Caki2 (cell line): ENCODE results near the gene NUCB2. TPM values are rescaled to one million over a fixed set of nuclear protein-coding genes. Genes with fewer than 3 reads are reported as not detected.

Experiments
- DNase-seq: peaks from one replicate; pipeline ENCODE4 v3.0.0-alpha.2; 2015; ENCODE audit warnings: low read depth
- in situ Hi-C: cut with HindIII; loops from 2 replicates; pipeline ENCODE4 v1.10.0; 2016; ENCODE audit warnings: low sequenced_read_pairs, low pct_unique_long_range_greater_than_20kb, mixed read lengths
- total RNA-seq: library from RNA; depleted of rRNA; stranded (reverse); fragments of >200 nt; shearing (Covaris generic); gene quantifications from 2 replicates; pipeline ENCODE4 v1.2.3, GENCODE V29; 2014; ENCODE audit warnings: low replicate concordance

The NUCB2 gene
- total RNA-seq, 1 experiment from 2014 or later = 19.0 TPM

GRCh38 chr11:17300372-17300771, 23.8 kb downstream of the NUCB2 start:
- in situ Hi-C loops = no loop called here
- no peak for DNase-seq

GRCh38 chr11:17313349-17314231, 37.1 kb downstream of the NUCB2 start:
- DNase-seq = no peak
- in situ Hi-C loops = no loop called here

GRCh38 chr11:17314232-17314547, 37.7 kb downstream of the NUCB2 start:
- in situ Hi-C loops = no loop called here
- peak; percentile 26 for DNase-seq

- DNase-seq = no peak
- in situ Hi-C loops = no loop called here
Observed at GRCh38 chr11:17314904-17315426, 38.4 kb downstream of the NUCB2 start.

- no peak for DNase-seq
- in situ Hi-C loops = no loop called here
Observed at GRCh38 chr11:17328871-17329494, 52.4 kb downstream of the NUCB2 start.

- in situ Hi-C loops = no loop called here
- no peak for DNase-seq
Observed at GRCh38 chr11:17331669-17332068, 55.1 kb downstream of the NUCB2 start.

- DNase-seq = no peak
- in situ Hi-C loops = no loop called here
Observed at GRCh38 chr11:17333799-17334586, 57.5 kb downstream of the NUCB2 start.

GRCh38 chr11:17343257-17343656, 66.7 kb downstream of the NUCB2 start:
- in situ Hi-C loops = no loop called here
- no peak for DNase-seq

GRCh38 chr11:17343907-17344306, 67.4 kb downstream of the NUCB2 start:
- in situ Hi-C loops = no loop called here
- no peak for DNase-seq

GRCh38 chr11:17347676-17348075, 71.1 kb downstream of the NUCB2 start:
- no peak for DNase-seq
- in situ Hi-C loops = no loop called here

- in situ Hi-C loops = no loop called here
- DNase-seq = no peak
Observed at GRCh38 chr11:17350455-17351171, 74.1 kb downstream of the NUCB2 start.

GRCh38 chr11:17351172-17351509, 74.6 kb downstream of the NUCB2 start:
- no peak for DNase-seq
- in situ Hi-C loops = no loop called here

- peak; percentile 63 for DNase-seq
- in situ Hi-C loops = no loop called here
Observed at GRCh38 chr11:17351510-17352176, 75.1 kb downstream of the NUCB2 start, which contains the start of gene NCR3LG1. TSS of gene NCR3LG1 (plus strand) at chr11:17351800. CDS start at chr11:17351970, 170 bp downstream.

GRCh38 chr11:17352950-17353820, 76.6 kb downstream of the NUCB2 start:
- peak; percentile 53 for DNase-seq
- in situ Hi-C loops = no loop called here

- no peak for DNase-seq
- in situ Hi-C loops = no loop called here
Observed at GRCh38 chr11:17353821-17354600, 77.5 kb downstream of the NUCB2 start.

- in situ Hi-C loops = no loop called here
- peak; percentile 70 for DNase-seq
Observed at GRCh38 chr11:17354601-17354991, 78.1 kb downstream of the NUCB2 start.
